Umbilical cord (tissue), 2 donors: ENCODE data around the gene RASIP1. TPM values are rescaled to one million over a fixed set of nuclear protein-coding genes. Genes with fewer than 3 reads are reported as not detected.

Experiments used
- DNase-seq: peaks from one replicate; pipeline ENCODE4 v3.0.0-alpha.2; 2015; ENCODE audit warnings: low spot score
- total RNA-seq: library from RNA; depleted of rRNA; stranded (reverse); fragments of >200 nt; gene quantifications from one replicate; pipeline ENCODE4 v1.2.3, GENCODE V29; 2014; ENCODE audit warnings: low replicate concordance; ENCODE audit not compliant: insufficient read depth

The RASIP1 gene
- total RNA-seq, 1 donor from 2014 or later = 3.1 TPM

- no peak for DNase-seq
These were observed 66.1 kb downstream of the RASIP1 start for GRCh38 chr19:48674216-48674809.

DNA sequence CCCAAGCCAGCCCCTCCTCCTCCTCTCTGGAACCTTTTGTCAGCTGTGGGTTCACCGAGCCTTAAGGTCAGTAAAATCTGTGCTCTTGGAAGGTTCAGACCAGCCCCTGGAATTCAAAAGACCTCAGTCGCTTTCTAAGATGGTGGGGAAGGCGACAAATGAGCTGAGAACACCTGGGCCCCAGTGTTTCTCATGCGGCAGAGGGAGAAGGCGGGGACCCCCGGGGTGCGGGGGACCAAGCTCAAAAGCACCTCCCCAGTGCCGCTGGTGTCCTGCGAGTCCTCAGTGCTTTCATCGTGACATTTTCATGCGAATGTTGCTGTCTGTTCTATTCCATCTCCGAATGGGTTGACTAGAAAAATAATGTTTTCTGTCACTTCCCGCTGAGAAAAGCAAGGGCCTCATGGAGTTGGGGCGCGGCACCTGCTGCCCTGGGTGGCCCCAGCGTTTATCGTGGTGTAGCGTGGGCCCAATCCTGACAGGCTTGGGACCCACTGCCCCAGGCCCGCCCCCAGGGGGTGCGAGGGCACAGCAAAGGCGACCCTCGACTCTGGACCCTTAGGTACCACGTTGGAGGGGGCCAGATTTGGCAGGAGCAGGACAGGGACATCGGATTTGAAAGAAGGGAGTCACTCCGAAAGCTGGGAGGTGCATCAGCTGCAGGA lies 66.8 kb downstream of the RASIP1 start:
- DNase-seq = no peak

DNA sequence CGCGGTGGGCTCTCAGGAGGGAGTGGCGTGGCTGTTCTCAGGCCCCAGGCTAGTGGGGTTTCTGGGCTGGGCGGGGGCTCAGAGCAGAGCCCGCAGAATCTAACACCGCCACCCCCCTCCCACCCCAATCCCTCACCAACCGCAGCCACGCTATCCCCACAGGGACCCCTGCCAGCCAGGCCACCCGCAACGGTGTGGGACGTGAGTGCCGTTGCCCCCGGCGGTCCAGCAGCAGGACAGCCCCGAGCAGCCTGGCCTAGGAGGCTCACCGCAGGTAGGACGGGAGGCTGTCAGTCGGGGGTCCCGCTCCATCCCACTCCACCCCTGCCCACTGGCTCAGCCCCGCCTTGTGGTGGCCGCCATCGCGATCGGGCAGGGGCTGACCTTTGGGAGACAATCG lies 67.4 kb downstream of the RASIP1 start, which contains the start of gene NTN5:
NTN5 (minus strand) TSS at position 24 of the 400 bp plus-strand sequence. CDS start 2,031 bp downstream, outside the sequence.
- DNase-seq = no peak

- DNase-seq = no peak
These were observed 68.9 kb downstream of the RASIP1 start for GRCh38 chr19:48671446-48671995.

GRCh38 chr19:48670699-48671445 lies 69.5 kb downstream of the RASIP1 start:
- no peak for DNase-seq

Other genes starting within 250 kb of the RASIP1 start
- gene LMTK3, start 228.8 kb downstream of the RASIP1 start, total RNA-seq = not detected
- gene SULT2B1, start 188.4 kb downstream of the RASIP1 start, total RNA-seq = not detected
- gene SPACA4, start 133.9 kb downstream of the RASIP1 start, total RNA-seq = not detected
- gene FAM83E, start 125.5 kb downstream of the RASIP1 start, total RNA-seq = 0.48 TPM
- 1,534 TPM for gene RPL18, start 121.4 kb downstream of the RASIP1 start, total RNA-seq
- gene SPHK2, start 121.1 kb downstream of the RASIP1 start, total RNA-seq = 7.5 TPM
- 0.72 TPM for gene DBP, start 103.2 kb downstream of the RASIP1 start, total RNA-seq
- not detected for gene CA11, start 94.4 kb downstream of the RASIP1 start, total RNA-seq
- gene NTN5, start 67.6 kb downstream of the RASIP1 start, total RNA-seq = not detected
- gene FUT2, start 44.6 kb downstream of the RASIP1 start, total RNA-seq = 0.72 TPM
- not detected for gene MAMSTR, start 20.9 kb downstream of the RASIP1 start, total RNA-seq
- gene IZUMO1, start 6.3 kb upstream of the RASIP1 start, total RNA-seq = not detected
- 1.4 TPM for gene FUT1, start 12.0 kb upstream of the RASIP1 start, total RNA-seq
- gene FGF21, start 14.9 kb upstream of the RASIP1 start, total RNA-seq = not detected
- 11.1 TPM for gene BCAT2, start 70.4 kb upstream of the RASIP1 start, total RNA-seq
- gene HSD17B14, start 95.9 kb upstream of the RASIP1 start, total RNA-seq = 3.4 TPM
- gene PLEKHA4, start 128.0 kb upstream of the RASIP1 start, total RNA-seq = 2.6 TPM
- gene PPP1R15A, start 131.8 kb upstream of the RASIP1 start, total RNA-seq = 138 TPM
- not detected for gene TULP2, start 158.1 kb upstream of the RASIP1 start, total RNA-seq
- gene NUCB1, start 159.7 kb upstream of the RASIP1 start, total RNA-seq = 160 TPM
- gene DHDH, start 193.1 kb upstream of the RASIP1 start, total RNA-seq = not detected
- gene BAX, start 214.3 kb upstream of the RASIP1 start, total RNA-seq = 59.9 TPM
- gene FTL, start 224.7 kb upstream of the RASIP1 start, total RNA-seq = 2,219 TPM